ENCODE results near the gene RFWD3.

RFWD3 gene

GRCh38 chr16:74596586-74596985 is 70.1 kb downstream of the RFWD3 start:
- no peak overlapping the region for H3K4me3 ChIP-seq
- no peak for TF ChIP-seq CTCF (IDR thresholded peaks at IDR 0.05)
- DNase-seq (ENCODE audit: low spot score), result no peak
- no peak overlapping the region for H3K27ac ChIP-seq

- Histone ChIP-seq H3K27ac (no peak overlapping the region), H3K4me3 (no peak overlapping the region)
- no peak for DNase-seq (ENCODE audit: low spot score)
- no peak for TF ChIP-seq CTCF (IDR thresholded peaks at IDR 0.05)
Measured at GRCh38 chr16:74592847-74593246, 73.8 kb downstream of the RFWD3 start.

GRCh38 chr16:74591876-74592650 is 74.6 kb downstream of the RFWD3 start:
- Histone ChIP-seq H3K4me3 (no peak overlapping the region), H3K27ac (no peak overlapping the region)
- no peak for DNase-seq (ENCODE audit: low spot score)
- no peak for TF ChIP-seq CTCF (IDR thresholded peaks at IDR 0.05)

GRCh38 chr16:74586948-74587347 is 79.7 kb downstream of the RFWD3 start:
- no peak for TF ChIP-seq CTCF (IDR thresholded peaks at IDR 0.05)
- no peak overlapping the region for H3K4me3 ChIP-seq
- no peak overlapping the region for H3K27ac ChIP-seq
- DNase-seq (ENCODE audit: low spot score), result no peak

GRCh38 chr16:74585846-74586443 is 80.7 kb downstream of the RFWD3 start:
- H3K4me3 ChIP-seq, result no peak overlapping the region
- no peak overlapping the region for H3K27ac ChIP-seq
- DNase-seq (ENCODE audit: low spot score), result no peak
- TF ChIP-seq CTCF (IDR thresholded peaks at IDR 0.05), result no peak

GRCh38 chr16:74583926-74584666 is 82.6 kb downstream of the RFWD3 start:
- H3K4me3 ChIP-seq, result no peak overlapping the region
- H3K27ac ChIP-seq, result no peak overlapping the region
- DNase-seq (ENCODE audit: low spot score), result no peak
- no peak for TF ChIP-seq CTCF (IDR thresholded peaks at IDR 0.05)

All from coronary artery (tissue), 2 donors.